HG03575 (cell line): Measurements from ENCODE around the gene LRMDA.

Experiments used
- ATAC-seq: cut with Tn5 transposase; IDR thresholded peaks from one replicate; pipeline ENCODE4 v1.9.1; 2021; ENCODE audit not compliant: unreplicated experiment, insufficient number of reproducible peaks, low FRiP score; ENCODE audit errors: extremely low read depth

The LRMDA gene

DNA sequence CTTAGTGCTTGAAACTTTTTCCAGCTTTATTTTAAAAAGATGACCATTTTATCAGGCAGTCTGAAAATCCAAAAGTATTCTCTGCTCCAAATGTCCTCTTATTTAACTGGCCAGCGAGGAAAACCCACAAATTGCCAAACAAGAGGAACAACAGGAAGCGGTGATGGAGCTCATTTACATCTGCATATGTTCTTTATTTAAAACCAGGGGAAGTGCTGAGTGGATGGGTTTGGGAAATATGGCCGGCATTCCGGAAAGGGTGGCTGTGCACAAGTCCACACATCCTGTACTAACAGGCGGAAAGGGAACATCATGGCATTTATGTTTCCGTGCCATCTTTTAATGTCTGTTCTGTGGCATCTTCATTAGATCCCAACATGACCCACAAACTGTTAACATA lies 974.5 kb downstream of the LRMDA start:
- ATAC-seq = no peak

DNA sequence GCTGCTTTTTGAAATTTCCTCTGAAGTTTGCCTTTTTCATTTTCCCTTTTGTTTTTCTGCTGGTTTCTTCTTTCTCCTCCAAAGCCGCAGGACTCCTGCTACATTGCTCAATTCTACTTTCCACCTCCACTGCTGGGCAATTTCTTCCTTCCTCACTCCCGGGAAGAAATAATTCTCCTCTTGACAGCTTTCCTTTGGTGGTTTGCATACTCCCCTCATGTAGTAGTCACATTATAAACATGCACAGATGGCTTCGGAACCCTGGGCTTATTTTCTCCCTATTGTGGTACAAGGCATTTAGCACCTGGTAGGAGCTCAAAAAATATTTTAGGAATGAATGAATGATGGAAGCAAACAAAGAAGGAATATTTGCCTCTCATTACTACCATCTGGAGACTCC lies 977.2 kb downstream of the LRMDA start:
- no peak for ATAC-seq

DNA sequence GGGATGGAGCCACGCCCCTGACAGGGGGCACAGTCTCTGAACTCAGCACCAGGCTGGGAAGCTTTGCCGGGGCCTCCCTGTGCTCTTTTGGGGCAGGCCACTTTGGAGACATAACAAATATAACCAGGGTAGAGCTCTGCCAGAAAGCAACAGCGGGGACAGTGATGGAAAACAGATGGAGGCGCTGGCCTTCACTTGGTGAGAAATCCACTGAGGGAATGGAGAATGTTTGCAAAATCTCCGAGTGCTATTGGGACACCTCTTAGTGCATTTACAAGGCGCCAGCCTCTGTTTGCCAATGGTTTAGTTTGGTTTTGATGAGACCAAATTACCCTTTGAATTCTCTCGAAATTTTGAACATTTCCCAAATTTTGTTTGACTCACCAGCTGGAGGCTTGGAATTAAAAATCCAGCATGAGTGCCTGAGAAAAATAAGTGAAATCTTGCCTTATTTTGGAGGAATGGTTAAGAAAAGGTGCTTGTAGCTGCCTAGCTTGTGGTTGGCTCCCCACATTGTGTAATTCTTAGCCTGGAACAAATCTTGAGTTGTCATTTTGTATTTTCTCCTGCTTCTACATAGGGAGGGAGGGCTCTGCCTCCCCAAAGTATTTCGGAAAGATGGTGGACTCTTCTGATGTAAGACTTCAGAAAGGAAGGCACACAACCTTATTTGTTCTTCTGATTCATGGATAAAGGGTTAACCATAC lies 980.5 kb downstream of the LRMDA start:
- no peak for ATAC-seq

DNA sequence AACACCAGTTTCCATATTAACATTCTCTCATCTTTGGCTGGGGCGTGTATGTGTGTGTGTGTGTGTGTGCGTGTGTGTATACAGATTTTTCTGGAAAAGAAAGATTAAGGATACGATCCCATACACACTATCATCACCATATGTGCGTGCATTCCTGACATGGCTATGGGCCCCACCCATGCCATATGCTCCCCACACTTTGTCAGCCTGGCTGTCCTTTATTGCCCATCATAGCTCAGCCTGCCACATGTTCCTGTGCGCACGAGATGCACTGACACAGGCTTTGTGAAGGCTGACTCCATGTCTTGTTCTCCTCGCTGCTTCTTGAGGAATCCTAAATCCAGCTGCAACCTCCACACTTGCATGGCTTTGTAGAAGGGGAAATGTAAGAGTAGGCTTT lies 984.1 kb downstream of the LRMDA start:
- no peak for ATAC-seq

DNA sequence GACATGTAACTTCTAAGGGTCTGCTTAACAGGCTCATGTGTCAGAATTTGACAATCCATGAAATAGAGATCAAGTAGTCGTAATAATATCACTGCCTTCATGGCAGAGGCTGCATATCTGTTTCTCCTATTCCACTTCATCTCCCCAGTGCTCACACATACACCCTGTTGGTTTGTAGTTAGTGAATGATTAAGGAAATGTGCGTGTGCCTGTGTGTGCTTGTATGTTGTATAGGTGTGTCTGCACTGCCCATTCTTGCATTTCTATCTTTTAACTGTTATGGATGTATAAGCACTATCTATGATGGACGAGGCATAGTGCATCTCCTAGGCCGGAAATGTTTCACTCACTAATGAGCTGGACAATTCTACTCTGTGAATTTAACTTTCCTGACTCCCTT lies 985.2 kb downstream of the LRMDA start:
- ATAC-seq = no peak

DNA sequence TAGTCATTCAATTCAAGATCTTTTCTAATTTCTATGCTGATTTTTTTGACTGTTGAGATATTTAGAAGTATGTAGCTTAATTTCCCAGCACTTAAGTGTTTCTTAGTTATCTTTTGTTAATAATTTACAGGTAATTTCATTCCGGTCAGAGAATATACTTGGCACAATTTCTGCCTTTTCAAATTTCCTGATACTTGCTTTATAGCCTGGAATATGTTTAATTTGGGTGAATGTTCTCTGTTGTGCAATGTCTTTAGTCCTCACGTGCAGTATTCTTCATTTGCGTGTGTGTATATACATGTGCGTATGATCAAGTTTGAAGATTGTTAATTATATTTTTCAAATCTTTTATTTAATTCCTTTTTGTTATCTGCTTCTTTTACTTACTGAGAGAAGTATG lies 989.3 kb downstream of the LRMDA start:
- no peak for ATAC-seq

DNA sequence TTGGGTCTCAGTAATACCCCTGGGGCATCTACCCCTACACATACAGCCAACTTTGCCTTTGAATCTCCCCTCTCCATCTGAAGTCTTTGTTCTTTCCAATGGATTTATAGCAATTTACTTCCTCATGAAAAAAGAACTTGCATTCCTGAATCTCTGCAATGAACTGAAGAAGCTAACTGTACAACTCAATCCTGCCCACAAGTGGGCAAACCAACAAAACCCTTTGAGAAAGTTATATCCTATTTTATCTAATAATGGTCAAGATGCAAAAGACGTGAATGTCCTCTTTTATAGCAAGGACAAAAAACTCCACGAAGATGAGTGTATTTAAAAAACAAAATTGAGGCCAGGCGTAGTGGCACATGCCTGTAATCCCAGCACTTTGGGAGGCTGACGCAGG lies 991.3 kb downstream of the LRMDA start:
- ATAC-seq = no peak

DNA sequence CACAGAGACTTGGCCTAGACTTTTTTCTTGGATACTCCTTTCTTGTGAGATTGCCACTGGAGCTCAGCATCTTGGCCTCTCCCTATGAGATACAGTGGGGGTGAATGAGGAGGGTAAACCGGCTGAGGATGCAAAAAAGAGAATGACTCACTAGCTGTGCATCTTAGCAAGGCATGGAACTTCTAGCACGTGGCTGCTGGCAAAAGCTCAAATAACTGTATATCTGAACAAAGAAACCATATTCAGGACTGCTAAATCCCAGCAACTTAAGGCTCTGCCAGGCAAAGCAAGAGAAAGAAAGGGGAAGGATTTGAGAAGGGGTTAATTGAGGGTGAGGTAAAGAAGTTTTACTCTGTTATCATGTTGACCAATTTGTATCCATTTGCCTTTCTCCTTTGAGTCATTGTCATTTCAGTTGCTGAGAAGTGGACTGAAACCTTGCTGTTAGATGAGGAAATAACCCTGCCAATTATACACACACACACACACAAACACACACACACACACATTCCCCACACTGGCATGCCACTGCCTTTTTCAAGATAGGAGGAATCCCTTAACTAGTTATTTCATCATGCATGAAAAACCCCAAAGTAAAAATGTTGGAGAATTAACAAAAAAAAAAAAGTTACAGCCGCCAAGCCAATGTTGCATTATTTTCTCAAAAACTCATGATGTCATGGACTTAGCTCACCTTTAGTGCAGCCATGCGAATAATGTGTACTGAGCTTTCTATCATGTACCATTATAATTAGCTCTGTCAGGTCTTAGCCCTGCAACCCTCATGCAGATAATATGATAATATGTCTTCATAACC lies 997.3 kb downstream of the LRMDA start:
- no peak for ATAC-seq

DNA sequence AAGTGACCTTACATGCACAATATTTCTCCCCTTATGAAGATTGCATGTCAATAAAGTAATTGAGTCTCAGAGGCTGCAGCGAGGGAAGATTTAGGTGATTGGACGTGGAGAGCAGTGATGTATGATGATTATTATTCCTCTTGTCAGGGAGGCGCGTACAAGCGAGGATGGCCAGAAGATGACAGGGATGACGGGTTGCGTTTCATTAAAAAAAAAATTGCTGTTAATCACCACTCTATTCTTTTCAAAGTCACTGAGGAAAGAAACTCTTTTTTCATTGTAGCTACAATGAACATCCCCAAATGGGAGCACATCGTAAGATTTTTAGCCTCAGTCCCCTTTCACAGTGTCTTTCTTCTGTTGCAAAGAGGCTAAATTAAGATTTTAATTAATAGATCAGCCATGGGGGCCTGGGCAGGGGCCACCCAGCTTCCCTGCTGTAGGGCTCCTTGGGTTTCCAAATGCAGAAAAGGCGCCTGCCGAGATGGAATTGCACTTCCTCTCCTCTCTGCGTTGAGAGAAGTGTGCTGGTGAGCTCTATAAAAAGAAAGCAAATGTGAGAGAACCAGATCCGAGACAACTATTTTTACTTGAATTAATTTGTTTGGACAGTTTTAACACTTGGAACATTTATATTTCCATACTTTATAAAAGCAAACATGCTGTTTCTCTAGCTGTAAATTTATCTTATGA lies 998.1 kb downstream of the LRMDA start:
- ATAC-seq = no peak

DNA sequence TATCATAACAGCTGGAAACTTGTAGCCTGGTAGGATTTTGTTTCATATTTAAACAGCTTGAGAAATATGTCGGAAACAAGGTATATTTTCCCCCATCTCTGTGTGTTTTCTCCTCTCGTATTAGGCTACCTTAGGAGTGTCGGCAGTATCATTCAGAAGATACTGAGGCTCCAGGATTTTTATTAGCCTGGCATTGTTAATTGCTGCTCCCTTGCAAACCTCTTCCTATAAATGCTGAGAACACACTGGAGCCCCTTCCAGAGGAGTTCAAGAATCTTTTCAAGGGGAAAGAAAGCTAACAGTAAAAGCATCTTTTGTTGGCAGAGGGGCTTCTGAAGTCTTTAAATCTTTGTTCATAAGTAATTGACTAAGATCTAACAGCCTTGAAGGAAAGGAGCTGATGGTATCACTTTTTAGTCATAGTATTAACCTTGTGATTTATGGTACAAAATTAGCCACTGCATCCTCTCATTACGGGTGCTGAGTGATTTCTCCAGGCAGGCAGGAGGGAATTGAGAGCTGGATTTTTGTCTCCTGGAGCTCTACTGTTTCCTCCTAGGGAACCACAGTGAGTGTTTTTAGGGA lies 998.7 kb downstream of the LRMDA start:
- ATAC-seq = no peak

DNA sequence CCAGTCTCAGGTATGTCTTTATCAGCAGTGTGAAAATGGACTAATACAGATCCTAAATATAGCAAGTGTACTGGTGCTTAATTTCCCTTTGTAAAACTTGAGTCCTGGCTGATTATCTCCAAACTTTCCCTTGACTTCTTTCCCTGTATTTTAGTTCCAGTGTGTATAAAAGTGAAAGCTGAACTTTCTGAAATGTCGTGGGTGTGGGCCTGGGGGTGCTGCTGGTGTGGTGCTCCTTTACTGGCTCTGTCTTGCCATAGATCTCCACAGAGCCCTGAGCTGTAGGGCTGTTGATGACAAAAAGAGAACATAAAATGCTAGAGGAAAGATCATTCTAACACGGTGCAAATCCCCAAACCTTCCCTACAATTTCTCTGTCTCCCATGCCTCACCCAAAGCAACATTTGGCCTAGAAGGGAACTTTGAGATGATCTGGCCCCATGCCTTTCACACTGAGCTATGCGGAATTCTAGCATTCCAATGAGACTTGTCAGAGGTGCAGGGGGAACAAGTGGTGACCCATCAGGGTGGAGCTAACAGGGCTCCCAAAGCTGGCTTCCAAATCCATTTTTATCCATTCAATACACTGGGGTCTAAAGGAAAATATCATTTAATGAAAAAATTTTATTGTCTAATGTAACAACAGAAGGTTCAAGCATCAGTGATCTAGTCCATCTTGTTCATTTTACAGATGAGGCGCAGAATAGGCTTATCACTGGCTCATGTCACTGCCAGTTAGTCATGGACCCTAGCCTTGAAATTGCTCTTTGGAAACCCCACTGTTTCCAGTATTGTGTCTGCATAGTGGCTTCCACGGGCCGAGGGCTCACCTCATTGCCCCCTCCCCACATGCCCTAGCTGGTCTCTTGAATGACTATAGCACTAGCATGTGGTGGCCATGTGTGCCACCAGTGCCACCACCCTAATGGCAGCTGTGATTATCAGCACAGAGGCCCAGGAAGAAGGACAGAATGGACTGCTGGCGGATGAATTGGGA lies 1000.9 kb downstream of the LRMDA start:
- no peak for ATAC-seq

DNA sequence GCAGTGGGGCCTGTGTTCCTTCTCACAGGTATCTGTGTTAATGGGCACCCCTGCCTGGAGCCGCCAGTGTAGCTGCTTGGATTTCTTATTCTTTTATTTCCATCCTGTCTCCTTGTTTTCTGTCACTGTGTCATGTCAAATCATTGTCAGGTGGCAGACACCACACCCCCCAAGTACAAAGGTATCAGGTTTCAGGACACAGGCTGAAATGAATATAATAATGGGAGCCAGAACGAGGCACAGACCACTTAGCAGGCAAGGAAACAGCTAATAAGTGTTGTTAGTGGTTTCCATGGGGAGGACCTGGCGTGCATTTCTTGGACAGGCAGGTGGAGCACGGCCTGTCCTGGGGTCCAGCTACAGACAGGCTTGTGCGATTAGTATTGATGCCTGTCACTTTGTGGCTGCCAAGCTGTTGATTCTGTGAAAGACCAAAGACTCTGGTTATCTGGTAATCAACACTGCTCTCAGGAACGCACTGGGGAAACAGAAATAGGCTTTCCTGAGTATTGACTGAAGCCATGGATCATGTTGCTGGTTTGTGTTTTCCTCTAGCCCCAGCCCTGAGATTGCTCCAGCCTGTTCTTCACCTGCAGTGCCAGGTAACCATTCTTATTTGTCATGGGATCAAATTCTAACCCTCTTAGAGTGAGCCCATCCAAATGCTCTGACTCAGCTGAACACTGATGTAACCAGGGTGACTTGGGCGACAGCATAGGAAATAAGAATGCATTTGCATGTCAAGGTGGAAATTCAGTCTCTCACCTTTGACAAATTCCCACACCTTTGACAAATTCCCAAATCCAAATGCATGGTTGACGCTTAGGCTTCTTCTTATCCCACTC lies 1002.0 kb downstream of the LRMDA start:
- no peak for ATAC-seq

DNA sequence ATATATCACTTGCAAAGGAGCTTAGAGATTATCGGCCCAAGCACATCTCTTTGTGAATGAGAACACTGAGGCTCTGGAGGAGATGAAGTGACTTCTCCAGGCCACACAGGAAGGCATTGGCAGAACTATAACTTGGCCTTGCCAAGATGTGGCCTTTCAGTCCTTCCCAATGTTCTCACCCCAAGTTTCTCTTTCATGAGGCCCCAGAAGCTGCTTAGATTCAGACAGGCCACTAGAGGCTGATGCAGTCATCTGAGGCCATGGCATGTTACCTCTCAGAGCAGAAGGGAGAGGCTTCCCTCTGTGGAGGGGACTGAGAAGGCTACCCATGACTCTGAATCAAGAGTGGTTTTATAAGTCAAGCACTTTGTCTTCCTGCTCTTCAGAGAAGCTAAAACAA lies 1003.7 kb downstream of the LRMDA start:
- no peak for ATAC-seq

DNA sequence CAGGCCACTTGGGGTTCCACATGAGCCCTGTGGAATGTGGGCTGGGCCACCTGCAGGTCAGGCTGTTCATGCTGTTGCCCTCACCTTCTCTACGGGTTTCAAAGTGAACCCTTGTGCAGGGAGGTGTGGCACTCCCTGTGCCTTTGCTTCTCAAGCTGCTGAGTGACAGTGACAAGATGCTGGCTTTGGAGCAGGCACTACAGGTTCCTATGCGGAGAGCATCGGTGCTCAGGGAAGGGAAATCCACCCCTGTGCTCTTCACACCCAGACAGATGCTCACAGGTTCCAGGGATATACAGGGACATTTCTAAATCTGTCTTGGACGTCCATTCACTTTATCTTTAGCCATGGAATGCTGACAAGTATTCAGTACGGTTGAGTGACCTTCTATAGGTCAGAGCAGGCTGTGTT lies 1005.0 kb downstream of the LRMDA start:
- no peak for ATAC-seq

DNA sequence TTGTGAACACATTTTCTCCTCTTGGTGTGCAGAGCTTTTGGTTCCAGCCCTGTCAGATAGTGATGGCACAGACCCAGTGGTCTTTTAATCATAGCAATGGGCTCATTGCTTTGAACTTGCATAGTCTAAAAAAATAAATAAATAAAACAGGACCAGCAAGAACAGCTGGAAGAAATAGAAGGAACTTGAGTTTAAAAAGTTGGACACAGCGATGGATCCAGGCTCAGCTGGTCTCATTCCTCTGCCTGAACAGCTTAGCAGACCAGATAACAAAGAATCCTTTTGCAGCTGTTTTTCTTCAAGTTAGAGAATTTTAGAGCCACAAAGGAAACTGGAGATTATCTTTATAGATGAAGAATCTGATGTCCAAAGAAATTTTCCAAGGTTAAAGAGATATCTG lies 1005.6 kb downstream of the LRMDA start:
- ATAC-seq = no peak

DNA sequence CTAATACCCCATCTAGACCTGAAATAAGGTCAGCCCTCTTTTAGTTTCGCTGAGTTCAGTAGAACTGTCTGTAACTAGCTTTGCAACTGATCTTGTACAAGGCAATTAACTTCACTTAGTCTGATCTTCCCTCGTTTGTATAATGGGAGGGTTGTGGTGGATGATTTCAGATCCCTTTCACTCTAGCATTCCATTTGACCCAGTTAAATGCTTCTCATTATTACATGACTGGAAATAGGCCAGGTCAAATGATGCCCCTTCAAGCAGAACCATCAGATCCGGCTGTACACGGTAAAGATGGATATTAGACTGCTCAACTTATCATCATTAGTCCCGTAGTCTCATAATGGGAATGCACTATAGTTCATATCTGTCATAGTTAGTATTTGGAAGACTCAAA lies 1009.0 kb downstream of the LRMDA start:
- no peak for ATAC-seq

DNA sequence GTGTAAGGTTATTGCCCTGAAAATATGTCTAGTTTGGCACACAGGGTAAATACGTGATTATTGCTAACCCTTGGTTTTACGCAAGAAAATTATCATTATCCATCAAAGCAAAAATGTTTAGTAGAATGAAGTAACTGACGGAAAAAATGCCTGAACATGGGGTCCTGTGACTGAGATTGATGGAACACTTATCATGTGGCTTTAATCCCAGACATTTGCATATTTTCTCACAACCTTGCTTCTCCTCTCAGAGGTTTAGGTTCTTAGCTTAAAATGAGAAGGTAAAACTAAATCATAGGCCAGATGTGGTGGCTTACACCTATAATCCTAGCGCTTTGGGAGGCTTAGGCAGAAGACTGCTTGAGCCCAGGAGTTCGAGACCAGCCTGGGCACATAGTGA lies 1010.7 kb downstream of the LRMDA start:
- no peak for ATAC-seq
